HG03066 (cell line): ENCODE data around the gene PRRT2.

Experiments
- ATAC-seq: cut with Tn5 transposase; IDR thresholded peaks from one replicate; pipeline ENCODE4 v1.9.1; 2021; ENCODE audit warnings: low read depth; ENCODE audit not compliant: unreplicated experiment

Gene PRRT2

GRCh38 chr16:29858974-29859373 lies 47.0 kb downstream of the PRRT2 start:
- ATAC-seq, result no peak

DNA sequence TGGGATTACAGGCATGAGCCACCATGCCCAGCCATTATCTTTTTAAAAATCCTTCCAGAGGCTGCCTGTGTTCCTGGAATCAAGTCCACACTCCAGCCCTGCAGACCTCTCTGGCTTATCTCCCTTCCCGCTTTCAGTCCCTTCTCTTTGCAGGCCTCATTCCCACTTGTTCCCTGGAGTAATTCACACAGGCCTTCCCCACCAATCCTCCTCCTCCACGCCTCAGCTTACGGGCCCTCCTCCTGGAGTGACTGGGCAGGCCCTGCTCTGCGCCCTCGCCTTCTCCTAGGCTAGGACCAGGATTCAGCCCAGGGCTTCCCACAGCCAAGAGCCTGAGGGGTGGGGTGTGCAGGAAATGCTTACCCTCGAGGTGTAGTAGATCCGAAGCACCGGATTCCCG lies 48.2 kb downstream of the PRRT2 start:
- ATAC-seq, result no peak

GRCh38 chr16:29862383-29862883 lies 50.4 kb downstream of the PRRT2 start:
- no peak for ATAC-seq

DNA sequence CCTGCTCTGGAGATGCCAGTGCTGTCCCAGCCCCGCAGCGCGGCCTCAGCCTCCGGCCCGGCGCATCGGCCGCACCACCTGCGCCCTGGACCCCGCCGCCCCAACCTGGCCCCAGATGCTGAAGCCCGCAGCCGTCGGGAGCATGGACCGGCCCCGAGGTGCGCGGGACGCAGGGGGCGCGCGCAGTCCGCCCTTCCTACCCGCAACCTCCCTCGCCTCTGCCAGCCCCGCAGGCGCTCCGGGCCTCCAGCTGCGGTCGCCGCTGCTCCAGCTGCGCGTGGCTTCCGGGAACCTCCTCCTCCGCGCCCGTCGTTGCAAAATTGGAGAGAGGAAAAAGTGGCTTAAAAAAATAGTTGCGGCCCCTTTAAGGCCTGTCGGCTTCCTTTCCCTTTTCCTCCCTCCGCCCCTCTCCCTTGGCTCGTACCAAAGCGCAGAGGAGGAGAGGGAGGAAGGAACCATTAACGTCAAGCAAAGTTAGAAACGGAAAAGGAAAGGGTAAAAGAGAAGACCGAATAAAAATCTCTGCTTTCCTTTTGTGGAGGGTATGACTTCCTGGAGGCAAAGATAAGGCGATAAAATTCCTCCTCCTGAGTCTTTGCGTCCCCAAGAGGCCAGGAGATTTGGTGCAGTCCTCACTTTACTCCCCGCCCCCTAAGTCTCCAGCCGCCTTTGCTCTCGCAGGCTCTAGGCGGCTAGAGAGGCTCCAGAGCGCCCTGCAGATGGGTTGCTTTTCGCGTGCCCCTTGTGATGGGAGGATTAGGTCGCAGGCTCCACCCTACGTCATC lies 51.1 kb downstream of the PRRT2 start, which contains the start of gene CDIPT:
Gene CDIPT (minus strand): TSS at position 343 of the 785 bp plus-strand sequence. CDS start 369 bp downstream, outside the sequence.
- peak; percentile 84 for ATAC-seq

- no peak for ATAC-seq
Observed at GRCh38 chr16:29863669-29863984, 51.6 kb downstream of the PRRT2 start.

- no peak for ATAC-seq
Observed at GRCh38 chr16:29864205-29864604, 52.2 kb downstream of the PRRT2 start.
